Astrocyte of the hippocampus (primary cell): ENCODE data around the gene SGCA.

Experiments
- DNase-seq: peaks from one replicate; pipeline ENCODE4 v3.0.0; 2011; ENCODE audit warnings: low read depth, low spot score

SGCA gene

GRCh38 chr17:50207792-50208567 lies 42.2 kb downstream of the SGCA start:
- DNase-seq: no peak

- no peak for DNase-seq
These were observed 42.8 kb downstream of the SGCA start for GRCh38 chr17:50208611-50209061.

DNA sequence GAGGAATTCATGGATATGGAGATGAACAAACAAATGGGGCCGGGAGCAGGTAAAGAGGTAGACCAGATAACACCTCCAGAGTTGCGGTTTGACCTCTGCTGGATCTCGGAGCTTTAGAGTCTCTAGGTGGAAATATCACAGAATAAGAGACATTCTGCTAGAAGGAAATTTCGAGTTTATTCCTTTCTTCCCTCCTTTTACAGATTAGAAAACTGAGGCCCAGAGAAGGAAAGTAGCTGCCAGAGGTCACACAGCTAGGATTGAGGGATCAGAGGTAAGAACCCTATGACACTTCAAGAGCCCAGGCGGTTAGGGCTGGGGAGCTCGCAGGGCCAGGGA lies 43.3 kb downstream of the SGCA start:
- peak; percentile 1 for DNase-seq

GRCh38 chr17:50209472-50210239 lies 43.9 kb downstream of the SGCA start:
- peak; percentile 98 for DNase-seq

DNA sequence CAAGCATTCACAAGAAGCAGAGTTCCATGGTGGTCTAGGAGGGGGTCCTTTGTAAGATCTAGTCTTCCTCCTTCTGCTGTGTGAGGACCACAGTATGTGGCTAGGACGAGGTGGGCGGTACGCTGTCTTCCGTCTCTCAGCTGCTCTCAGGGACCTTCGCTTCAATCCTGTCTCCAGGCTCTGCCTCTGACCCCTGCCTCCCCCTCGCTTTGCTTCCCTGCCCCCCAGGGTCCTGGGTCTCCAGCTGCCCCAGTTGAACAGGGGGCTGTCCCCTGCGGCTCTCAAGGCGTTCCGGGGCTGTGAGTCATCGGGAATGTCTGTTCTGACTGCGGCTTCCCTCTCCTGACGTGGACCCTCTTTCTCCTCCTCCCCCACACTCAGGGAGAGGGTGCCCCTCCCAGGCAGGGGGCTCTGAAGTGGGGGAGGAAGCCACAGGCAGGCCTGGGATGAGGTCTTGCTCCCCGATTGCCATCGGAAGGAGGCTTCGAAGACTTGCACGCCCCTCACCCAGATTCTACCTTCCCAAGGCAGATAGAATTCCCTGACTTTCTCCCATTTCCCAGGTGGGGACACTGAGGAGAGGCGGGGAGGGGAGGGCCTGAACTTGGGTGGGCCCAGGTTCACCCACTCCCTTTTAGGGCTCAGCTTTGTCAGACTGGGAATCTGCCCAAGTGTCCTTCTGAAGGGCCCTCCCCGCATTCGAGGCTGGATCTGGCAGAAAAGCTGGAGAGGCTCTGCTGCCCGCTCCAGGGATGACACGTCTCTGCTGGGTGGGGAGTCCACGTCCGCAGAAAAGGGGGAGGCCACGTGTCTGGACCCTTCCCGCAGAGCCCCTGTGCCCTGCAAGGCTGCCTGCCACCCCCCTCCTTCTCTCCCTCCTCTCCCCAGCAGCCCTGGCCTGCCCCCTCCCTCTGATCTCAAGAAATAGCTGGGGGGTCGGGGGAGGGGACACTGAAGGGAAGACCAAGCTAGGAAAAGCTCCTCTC lies 44.7 kb downstream of the SGCA start:
- peak; percentile 99 for DNase-seq

DNA sequence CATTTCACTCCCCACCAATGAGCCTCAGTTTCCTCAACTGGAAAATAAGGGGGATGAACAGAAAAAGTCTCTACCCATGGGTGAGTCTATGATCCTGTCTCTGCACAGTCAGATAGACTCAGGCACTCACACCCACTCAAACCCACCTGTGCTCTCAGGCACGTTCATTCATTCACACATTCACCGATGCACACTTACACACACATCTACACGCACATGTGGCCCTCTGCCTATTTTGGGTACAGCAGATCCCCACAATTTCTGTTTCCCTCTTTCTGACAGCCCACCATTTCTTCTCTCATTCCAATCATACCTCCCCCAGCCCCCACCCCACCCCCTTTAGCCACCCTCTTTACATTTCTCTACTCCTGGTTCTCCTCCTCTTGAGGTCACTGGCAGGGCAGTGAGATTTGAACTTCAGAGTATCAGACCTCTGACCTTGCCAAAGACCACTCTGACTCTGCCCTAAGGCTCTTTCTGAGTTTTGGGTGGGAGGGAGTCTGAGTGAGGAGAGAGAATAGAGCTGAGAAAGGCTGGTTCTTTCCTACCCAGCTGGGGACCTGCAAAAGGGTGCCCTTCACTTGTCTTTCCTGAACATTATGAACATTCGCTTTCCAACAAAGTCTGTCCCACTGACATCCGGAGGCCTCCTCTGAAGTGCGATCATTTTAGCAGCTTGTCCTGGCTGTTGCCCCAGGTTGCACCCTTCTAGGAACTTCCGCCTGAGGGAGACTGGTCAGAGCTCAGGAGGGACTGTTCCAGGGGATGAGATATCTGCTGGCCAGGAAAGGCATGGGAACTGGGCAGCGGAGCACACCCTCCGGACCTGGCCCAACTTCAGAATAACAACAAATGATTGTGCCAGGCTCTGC lies 45.7 kb downstream of the SGCA start:
- DNase-seq: peak; percentile 28

GRCh38 chr17:50212121-50212843 lies 46.5 kb downstream of the SGCA start:
- DNase-seq: peak; percentile 77

DNA sequence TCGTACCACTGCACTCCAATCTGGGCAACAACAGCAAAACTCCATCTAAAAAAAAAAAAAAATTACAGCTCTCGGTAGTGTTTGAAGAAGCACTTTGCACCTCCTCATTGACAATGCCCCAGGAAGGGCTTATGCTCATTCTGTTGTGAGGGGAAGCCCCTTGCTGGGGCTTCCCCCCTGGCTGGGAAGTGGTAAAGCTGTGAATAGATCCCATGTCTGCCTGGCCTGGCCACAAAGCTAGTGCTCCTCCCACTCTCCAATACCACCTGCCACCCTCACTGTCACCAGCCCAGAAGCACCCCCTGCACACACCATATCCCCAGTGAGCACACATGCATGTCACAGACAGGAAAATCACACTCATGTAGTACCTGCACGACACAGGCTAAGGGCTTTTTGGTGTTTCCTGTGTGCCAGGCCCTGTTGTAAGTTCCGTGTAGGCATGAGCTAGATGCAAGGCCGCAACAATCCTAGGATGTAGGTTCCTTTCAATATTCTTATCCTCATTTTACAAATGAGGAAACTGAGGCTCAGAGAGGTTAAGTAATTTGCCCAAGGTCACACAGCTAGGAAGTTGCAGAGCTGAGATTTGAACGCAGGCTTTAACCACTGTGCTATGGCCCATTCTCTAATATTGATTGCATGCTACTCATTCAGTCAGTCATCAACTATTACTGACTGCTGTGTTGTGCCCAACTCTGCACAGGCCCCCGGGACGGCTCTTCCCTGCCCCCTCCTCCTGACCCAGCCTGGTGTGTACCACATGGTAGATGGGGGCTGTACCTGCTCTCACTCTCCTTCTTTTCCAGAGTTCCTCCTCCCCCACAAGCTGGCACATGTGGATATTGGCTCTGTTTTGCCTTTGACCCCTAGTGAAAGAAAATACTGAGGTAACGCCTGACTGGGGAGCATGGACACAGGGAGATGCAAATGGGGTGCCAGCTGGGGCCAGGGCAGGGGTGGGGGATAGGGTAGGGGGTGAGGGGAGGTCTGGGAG lies 47.5 kb downstream of the SGCA start:
- DNase-seq: peak; percentile 27

DNA sequence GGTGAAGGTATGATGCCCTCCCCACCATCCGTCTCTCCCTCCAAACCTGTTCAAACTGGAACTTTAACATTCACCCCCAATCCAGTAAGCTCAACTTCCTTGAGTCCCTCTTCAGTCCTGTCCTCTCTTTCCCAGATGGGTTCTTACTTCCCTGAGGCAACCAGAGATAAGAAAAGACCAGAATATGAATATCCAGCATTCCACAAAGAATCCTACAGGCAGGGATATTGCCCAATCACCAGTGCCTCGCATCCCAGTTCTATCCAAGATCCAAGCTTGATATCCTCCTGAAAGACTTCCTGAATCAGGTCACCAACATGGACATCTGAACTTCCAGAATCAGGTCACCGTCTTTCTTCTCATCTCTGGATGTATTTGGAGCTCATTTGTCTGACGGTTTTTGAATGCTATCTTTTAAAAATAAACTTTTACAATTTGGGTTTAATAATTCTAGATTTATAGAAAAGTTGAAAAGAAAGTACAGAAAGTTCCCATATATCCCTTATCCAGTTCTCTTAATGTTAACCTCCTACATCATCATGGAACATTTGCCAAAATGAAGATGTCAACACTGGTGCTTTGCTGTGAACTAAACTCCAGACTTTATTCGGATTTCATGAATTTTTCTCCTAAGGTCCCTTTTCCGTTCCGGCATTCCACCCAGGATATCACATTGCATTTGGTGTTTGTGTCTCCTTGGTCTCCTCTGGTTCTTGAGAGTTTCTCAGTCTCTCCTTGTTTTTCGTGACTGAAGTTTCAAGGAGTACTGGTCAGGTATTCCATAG lies 49.4 kb downstream of the SGCA start:
- no peak for DNase-seq

- DNase-seq: peak; percentile 2
These were observed 51.8 kb downstream of the SGCA start for GRCh38 chr17:50217591-50217990.

GRCh38 chr17:50218071-50218759 lies 52.4 kb downstream of the SGCA start:
- DNase-seq: peak; percentile 29

- peak; percentile 97 for DNase-seq
These were observed 53.0 kb downstream of the SGCA start for GRCh38 chr17:50218771-50219315.

DNA sequence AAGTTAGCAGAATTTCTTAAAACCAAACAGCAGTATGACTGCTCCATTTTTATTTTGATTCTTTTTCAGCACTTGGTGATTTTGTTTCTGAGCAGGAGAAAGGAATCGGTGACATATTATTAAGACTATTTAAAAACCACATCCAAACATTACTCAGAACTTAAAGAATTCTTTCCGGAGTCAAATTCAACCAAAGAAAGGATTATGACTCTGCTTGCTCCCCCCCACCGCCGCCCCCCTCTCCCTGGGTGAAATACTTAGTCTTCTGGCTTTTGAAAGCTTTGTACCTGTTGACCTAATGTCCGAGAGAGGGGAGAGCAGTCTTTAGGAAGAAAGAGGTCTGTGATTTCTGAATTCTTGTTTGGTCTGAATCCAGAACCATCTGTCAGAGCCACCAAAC lies 53.5 kb downstream of the SGCA start:
- peak; percentile 96 for DNase-seq

DNA sequence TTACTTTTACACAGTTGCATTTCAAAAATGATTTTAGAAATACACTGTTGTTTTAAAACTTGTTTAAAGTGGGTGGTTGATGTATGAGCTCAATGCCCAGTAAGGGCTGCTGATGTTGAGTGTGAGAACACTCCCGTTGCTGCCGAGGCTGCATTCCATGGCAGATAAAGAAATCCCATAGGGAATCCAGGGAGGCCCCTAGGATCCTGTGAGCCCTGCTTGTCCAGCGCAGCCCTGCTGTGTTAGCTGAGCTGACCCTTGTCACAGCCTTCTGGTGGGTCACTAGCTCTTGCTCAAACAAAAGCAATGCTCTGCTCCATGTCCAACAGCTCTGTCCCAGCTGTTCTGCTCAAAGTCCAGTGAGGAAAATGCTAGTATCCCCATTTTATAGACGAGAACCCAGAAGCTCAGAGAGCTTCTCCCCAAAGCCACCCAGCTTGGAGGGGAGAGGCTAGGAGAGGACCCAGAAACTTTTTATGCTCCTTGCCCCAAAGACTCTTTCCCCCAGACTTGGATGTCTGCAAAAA lies 54.2 kb downstream of the SGCA start:
- peak; percentile 87 for DNase-seq

DNA sequence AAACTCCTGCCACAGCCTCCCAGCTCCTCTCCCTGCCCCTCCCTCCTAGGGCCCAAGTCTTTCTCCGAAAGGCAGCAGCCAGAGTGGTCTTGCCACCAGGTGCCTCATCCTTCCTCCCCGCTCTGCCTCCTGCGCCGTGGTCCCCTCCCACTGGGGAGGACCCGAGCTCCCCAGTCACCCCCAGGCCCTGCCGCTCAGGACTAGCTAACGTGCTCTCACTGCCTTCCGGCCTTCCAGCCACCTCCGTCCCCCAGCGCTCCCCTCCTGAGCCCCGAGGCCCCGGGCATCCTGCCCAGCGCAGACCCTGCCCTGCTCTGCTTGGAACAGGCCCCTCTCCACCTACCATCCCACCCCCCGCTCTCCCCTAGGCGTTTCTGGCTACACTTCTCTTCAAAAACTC lies 55.0 kb downstream of the SGCA start:
- DNase-seq: no peak

DNA sequence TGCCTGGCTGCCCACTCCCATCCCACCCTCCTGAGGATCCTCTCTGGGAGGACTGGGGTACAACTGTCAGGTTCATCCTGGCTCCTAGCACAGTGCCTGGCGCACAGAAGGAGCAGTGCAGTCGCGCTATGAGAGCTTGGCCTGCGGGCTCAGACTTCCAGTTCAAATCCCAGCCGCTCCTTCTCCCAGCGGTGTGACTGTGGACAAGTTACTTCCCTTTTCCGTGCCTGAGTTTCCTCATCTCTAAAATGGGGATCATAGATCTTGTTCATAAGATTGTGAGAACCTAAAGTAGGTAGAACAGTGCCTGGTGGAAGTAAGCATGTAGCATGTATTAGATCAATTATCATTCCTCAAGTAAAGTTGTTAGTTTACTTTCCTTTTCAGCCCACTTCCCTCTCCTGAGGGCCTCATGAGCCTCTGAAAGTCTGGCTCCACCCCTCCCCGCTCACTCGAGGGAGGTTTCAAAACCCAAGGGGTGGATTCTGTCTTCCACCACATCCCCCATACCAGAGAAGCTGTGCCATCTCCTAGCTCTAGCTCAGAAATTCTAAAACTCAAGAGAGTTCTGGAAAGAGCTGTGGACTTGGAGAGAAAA lies 55.6 kb downstream of the SGCA start:
- DNase-seq: peak; percentile 61
